ENCODE measurements around the gene MAPK6.
A peak's percentile ranks its signal among the peaks of the same experiment; 100 is the strongest.

MAPK6 gene

DNA sequence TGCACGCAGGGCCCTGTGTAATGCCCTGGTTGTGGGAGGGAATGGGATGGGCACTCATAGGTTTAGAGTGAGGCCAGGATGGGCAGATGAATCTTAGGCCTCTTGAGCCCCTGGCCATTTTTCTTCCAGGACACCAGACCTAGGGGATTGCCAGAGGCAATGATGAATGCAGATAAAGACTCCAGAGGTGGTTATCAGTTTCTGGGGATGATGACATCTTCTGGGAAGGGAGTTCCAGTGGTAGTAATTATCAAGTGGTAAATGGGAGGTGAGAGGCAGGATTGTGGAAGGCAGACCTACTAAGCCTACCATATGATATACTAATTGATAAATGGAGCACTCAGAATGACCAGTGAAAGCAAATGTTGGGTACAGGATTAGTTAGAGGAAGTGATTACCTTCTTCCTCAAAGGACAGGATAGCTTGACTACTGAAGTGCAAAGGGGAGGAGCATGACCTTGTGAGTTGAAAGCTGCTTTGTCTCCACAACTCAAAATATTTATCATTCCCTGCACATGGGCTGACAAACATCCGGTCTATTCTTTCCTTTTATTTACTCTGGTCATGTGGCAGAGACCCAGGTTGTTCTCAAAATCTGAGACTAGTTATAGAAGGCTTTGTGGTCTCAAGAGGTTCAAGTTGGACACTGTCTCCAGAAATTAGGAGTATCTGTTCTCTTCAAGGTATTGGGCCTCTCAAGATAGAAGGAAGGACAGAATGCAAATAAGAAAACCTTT lies 10.2 kb upstream of the MAPK6 start:
- CTCF ChIA-PET = no interaction called here
- Histone ChIP-seq H3K4me1 (ENCODE audit: control insufficient read depth, insufficient read depth, low read length) (peaks cover 6% of the 10 kb centered on the region; the same call in 1 of the 2 replicates), H3K36me3 (ENCODE audit: control insufficient read depth in 2 of 2, insufficient read depth in 1 of 2, low read length in 2 of 2) (no peaks in the 10 kb centered on the region), H3K9me3 (ENCODE audit: control insufficient read depth, insufficient read depth, low read depth, low read length) (no peaks in the 10 kb centered on the region), H3K27ac (ENCODE audit: extremely low read depth, low read depth, low read length) (no peak overlapping the region), H3K4me3 (ENCODE audit: low read depth, low read length) (no peak overlapping the region)
- POLR2A ChIA-PET = no interaction called here
- TF ChIP-seq FEZF1 (tag by site-specific recombination; IDR thresholded peaks at IDR 0.05) (no peak), BCL11B (tag by site-specific recombination; IDR thresholded peaks at IDR 0.05; ENCODE audit: low read depth) (no peak), ZNF677 (tag by site-specific recombination; IDR thresholded peaks at IDR 0.05) (no peak), WT1 (tag by site-specific recombination; IDR thresholded peaks at IDR 0.05) (no peak), HOXA7 (CRISPR knock-in tag; IDR thresholded peaks at IDR 0.05; ENCODE audit: borderline replicate concordance) (no peak), ZNF658 (tag by site-specific recombination; IDR thresholded peaks at IDR 0.05) (no peak), ZNF76 (tag by site-specific recombination; IDR thresholded peaks at IDR 0.05; ENCODE audit: borderline replicate concordance, low read depth) (no peak), SCRT2 (tag by site-specific recombination; IDR thresholded peaks at IDR 0.05) (no peak), ZNF707 (tag by site-specific recombination; IDR thresholded peaks at IDR 0.05) (no peak), ZBTB17 (tag by site-specific recombination; IDR thresholded peaks at IDR 0.05) (no peak), KLF9 (tag by site-specific recombination; IDR thresholded peaks at IDR 0.05; ENCODE audit: low read depth) (no peak), ZBTB21 (tag by site-specific recombination; IDR thresholded peaks at IDR 0.05) (no peak), GLI2 (tag by site-specific recombination; IDR thresholded peaks at IDR 0.05; ENCODE audit: borderline replicate concordance, low read depth) (no peak), ZNF510 (tag by site-specific recombination; IDR thresholded peaks at IDR 0.05; ENCODE audit: insufficient replicate concordance) (no peak), ZNF747 (tag by site-specific recombination; IDR thresholded peaks at IDR 0.05) (no peak), TRIM28 (IDR thresholded peaks at IDR 0.05; ENCODE audit: borderline replicate concordance, low read length) (no peak), ZFP69B (tag by site-specific recombination; IDR thresholded peaks at IDR 0.05) (no peak), ZEB2 (tag by site-specific recombination; IDR thresholded peaks at IDR 0.05) (no peak), ZNF16 (tag by site-specific recombination; IDR thresholded peaks at IDR 0.05; ENCODE audit: low read depth) (no peak), ZNF654 (tag by site-specific recombination; IDR thresholded peaks at IDR 0.05; ENCODE audit: low read depth) (no peak)

- no peak overlapping the region for H3K4me3 ChIP-seq (ENCODE audit: low read depth, low read length)
- peaks cover 6% of the 10 kb centered on the region; the same call in 1 of the 2 replicates for H3K4me1 ChIP-seq (ENCODE audit: control insufficient read depth, insufficient read depth, low read length)
- TF ChIP-seq INSM2 (tag by site-specific recombination; IDR thresholded peaks at IDR 0.05) (no peak), FEZF1 (tag by site-specific recombination; IDR thresholded peaks at IDR 0.05) (peak; percentile 53)
- H3K36me3 ChIP-seq (ENCODE audit: control insufficient read depth in 2 of 2, insufficient read depth in 1 of 2, low read length in 2 of 2) = no peaks in the 10 kb centered on the region
- no peaks in the 10 kb centered on the region for H3K9me3 ChIP-seq (ENCODE audit: control insufficient read depth, insufficient read depth, low read depth, low read length)
- ChIA-PET CTCF (no interaction called here), POLR2A (no interaction called here)
- peak overlapping the region; percentile 5; the same call in 1 of the 2 replicates for H3K27ac ChIP-seq (ENCODE audit: extremely low read depth, low read depth, low read length)
Measured at GRCh38 chr15:52010633-52011595, 8.1 kb upstream of the MAPK6 start.
